ENCODE data around the gene ARHGEF3.

ARHGEF3 gene

GRCh38 chr3:56823984-56824703 lies 22.4 kb upstream of the ARHGEF3 start:
- ChIA-PET CTCF (interaction anchor here (0.9 to 3.5 kb wide), 4 partner anchors 15 to 25 kb away, joined by 3 to 23 read pairs (median 4); partner anchors contain the start of gene ARHGEF3), POLR2A (no interaction called here)
- TF ChIP-seq, protein P1, sequence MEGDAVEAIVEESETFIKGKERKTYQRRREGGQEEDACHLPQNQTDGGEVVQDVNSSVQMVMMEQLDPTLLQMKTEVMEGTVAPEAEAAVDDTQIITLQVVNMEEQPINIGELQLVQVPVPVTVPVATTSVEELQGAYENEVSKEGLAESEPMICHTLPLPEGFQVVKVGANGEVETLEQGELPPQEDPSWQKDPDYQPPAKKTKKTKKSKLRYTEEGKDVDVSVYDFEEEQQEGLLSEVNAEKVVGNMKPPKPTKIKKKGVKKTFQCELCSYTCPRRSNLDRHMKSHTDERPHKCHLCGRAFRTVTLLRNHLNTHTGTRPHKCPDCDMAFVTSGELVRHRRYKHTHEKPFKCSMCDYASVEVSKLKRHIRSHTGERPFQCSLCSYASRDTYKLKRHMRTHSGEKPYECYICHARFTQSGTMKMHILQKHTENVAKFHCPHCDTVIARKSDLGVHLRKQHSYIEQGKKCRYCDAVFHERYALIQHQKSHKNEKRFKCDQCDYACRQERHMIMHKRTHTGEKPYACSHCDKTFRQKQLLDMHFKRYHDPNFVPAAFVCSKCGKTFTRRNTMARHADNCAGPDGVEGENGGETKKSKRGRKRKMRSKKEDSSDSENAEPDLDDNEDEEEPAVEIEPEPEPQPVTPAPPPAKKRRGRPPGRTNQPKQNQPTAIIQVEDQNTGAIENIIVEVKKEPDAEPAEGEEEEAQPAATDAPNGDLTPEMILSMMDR (IDR thresholded peaks at IDR 0.05; ENCODE audit: insufficient read depth, low read length, missing control alignments): no peak
- DNase-seq (ENCODE audit: low read depth, low spot score): no peak
- no peak overlapping the region for H3K4me3 ChIP-seq (ENCODE audit: low read depth, low read length)

DNA sequence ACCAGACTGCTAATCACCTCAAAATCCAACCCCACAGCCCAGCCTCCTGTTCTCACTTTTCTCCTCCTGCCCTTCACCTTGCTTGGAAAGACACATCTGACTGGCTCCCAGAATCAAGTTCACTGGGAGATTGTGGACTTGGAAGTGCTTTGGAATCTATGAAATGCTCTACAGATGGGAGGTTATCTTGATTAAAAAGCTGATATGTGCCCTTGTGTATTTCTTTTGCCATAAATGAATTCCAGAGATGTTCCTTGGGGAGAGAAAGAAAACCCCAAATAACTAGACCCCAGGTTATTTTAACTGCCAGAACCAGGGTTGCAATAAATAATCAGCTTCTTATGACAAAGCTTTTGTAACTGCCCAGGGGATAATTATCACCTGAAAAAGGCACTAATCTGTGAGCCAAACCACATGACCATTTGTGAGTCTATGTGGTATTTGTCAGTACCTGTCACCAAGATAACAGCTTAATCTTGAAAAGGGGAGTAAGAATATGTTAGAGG lies 21.7 kb upstream of the ARHGEF3 start:
- H3K4me3 ChIP-seq (ENCODE audit: low read depth, low read length): no peak overlapping the region
- ChIA-PET CTCF (interaction anchor here (0.9 to 3.5 kb wide), 5 partner anchors 16 to 25 kb away, joined by 3 to 23 read pairs (median 4); partner anchors contain the start of gene ARHGEF3), POLR2A (no interaction called here)
- TF ChIP-seq, protein P1 (IDR thresholded peaks at IDR 0.05; ENCODE audit: insufficient read depth, low read length, missing control alignments): no peak
- DNase-seq (ENCODE audit: low read depth, low spot score): no peak

DNA sequence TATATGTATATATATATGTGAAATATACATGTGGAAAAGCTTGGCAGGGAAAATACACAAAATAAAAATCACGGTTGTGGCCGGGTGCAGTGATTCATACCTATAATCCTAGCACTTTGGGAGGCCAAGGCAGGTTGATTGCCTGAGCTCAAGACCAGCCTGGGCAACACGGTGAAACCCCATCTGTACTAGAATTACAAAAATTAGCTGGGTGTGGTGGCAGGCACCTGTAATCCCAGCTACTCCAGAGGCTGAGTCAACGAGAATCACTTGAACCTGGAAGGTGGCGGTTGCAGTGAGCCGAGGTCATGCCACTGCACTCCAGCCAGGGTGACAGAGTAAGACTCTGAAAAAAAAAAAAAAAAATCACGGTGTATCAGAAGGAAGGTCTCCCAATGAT lies 20.8 kb upstream of the ARHGEF3 start:
- TF ChIP-seq, protein P1 (IDR thresholded peaks at IDR 0.05; ENCODE audit: insufficient read depth, low read length, missing control alignments): no peak
- ChIA-PET CTCF (interaction anchor here (0.9 to 1.8 kb wide), 3 partner anchors 17 to 173 kb away, joined by 3 to 4 read pairs (median 3); no protein-coding TSS in a partner anchor), POLR2A (no interaction called here)
- DNase-seq (ENCODE audit: low read depth, low spot score): no peak
- H3K4me3 ChIP-seq (ENCODE audit: low read depth, low read length): no peak overlapping the region

DNA sequence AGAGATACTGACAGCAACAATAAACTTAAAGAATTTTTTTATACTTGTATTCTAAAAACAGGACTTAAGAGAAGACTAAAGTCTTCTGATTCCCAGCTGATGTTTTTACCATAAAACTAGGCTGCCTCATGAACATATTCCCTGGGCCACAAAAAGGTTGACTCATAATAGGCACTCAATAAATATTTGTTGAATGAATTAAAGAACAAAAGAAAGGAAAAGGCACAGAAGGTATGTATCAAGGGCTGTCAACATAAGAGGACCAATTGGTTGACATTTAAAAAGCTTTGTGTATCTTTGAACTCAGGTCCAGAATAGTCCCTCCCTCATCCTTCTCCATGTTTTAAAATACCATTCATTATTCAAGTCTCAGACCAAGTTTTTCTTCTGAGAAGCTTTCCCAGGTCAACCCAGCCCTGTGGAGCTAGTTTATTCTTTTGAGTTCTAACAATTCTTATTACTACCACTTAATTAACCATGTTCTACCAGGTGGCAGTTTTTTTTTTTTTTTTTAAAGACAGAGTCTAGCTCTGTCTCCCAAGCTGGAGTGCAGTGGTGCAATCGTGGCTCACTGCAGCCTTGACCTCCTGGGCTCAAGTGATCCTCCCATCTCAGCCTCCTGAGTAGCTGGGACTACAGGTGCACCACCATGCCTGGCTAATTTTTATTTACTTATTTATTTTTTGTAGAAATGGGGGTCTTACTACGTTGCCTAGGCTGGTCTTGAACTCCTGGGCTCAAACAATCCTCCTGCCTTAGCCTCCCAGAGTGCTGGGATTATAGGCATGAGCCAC lies 17.5 kb upstream of the ARHGEF3 start:
- POLR2A ChIA-PET: no interaction called here
- DNase-seq (ENCODE audit: low read depth, low spot score): no peak
- TF ChIP-seq, protein P1 (IDR thresholded peaks at IDR 0.05; ENCODE audit: insufficient read depth, low read length, missing control alignments): no peak
- no peak overlapping the region for H3K4me3 ChIP-seq (ENCODE audit: low read depth, low read length)
- CTCF ChIA-PET: interaction anchor here (0.7 to 3.3 kb wide), 5 partner anchors 14 to 177 kb away, joined by 3 to 10 read pairs (median 5); partner anchors contain the start of gene ARHGEF3

- no peak overlapping the region for H3K4me3 ChIP-seq (ENCODE audit: low read depth, low read length)
- TF ChIP-seq, protein P1 (IDR thresholded peaks at IDR 0.05; ENCODE audit: insufficient read depth, low read length, missing control alignments): no peak
- POLR2A ChIA-PET: no interaction called here
- DNase-seq (ENCODE audit: low read depth, low spot score): no peak
- CTCF ChIA-PET: interaction anchor here (0.8 to 3.3 kb wide), 5 partner anchors 12 to 178 kb away, joined by 3 to 10 read pairs (median 5); partner anchors contain the start of gene ARHGEF3
Measured at GRCh38 chr3:56818156-56818985, 16.6 kb upstream of the ARHGEF3 start.

Data from AG04449 (cell line).